ENCODE results near the gene BORCS6. TPM values are rescaled to one million over a fixed set of nuclear protein-coding genes. Genes with fewer than 3 reads are reported as not detected.

The BORCS6 gene
- total and polyA plus RNA-seq, 2 of the 13 experiments (the other 11 are each of a cell fraction or from before 2014, with no cell fraction given), result 2.0 to 5.1 TPM

DNA sequence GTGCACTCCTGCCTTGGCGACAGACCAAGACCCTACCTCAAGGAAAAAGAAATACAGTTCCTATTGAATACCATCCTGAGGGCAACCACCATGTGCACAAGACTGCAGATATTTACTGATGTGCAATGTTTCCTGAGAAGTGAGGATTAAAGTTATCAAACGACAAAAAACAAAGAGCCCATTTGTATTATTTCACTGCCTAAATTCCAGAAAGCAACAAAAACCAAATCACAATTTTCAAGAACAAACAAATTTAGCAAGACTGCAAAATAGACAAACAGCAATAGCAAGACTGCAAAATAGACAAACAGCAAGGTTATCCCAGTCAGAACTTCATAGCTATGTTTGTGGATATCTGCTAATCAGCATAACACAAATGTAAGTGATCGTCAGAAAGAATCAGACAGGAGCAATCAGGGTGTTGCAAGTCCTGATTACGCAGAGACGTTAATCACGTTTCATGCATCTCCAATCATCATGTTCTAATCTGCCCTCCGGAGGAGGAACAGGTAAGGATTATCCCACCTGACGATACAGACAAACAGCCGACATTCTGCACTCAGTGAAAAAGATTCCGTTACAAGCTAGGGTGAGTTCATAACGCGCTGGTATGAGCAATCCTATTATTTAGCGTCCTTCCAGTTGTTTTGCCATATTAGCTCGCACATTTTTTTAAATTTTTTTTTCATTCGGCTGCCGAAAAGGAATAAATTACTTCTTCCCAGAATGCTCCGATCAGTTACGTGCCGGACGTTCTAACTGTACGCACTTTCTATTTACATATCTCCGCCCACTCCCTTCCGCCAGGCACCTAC, 16.7 kb downstream of the BORCS6 start (continued):
- TF ChIP-seq FOXM1 (CRISPR knock-in tag; IDR thresholded peaks at IDR 0.05) (no peak; the same call in 1 of the 2 replicates), KDM6A (CRISPR knock-in tag; IDR thresholded peaks at IDR 0.05; ENCODE audit: low read depth) (0 out of 2 replicates have a peak, but pooled peaks have one; percentile 15), NR2F6 (IDR thresholded peaks at IDR 0.05) (peak; percentile 74), NR2F6 (CRISPR knock-in tag; IDR thresholded peaks at IDR 0.05) (peak; percentile 84), SOX6 (IDR thresholded peaks at IDR 0.05) (no peak), SOX6 (CRISPR knock-in tag; IDR thresholded peaks at IDR 0.05) (peak; percentile 92), FOXP1 (IDR thresholded peaks at IDR 0.05) (peak; percentile 95), FOXP1 (CRISPR knock-in tag; IDR thresholded peaks at IDR 0.05) (peak; percentile 84), ADNP (CRISPR knock-in tag; IDR thresholded peaks at IDR 0.05) (no peak), KLF11 (CRISPR knock-in tag; IDR thresholded peaks at IDR 0.05) (peak; percentile 99), ZNF776 (CRISPR knock-in tag; IDR thresholded peaks at IDR 0.05) (no peak), ZNF781 (CRISPR knock-in tag; IDR thresholded peaks at IDR 0.05; ENCODE audit: borderline replicate concordance, not compliant biosample characterization) (peak; percentile 52), DMAP1 (CRISPR knock-in tag; IDR thresholded peaks at IDR 0.05) (peak; percentile 85)
- TF ChIP-seq, protein P1, sequence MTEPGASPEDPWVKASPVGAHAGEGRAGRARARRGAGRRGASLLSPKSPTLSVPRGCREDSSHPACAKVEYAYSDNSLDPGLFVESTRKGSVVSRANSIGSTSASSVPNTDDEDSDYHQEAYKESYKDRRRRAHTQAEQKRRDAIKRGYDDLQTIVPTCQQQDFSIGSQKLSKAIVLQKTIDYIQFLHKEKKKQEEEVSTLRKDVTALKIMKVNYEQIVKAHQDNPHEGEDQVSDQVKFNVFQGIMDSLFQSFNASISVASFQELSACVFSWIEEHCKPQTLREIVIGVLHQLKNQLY (CRISPR knock-in tag; IDR thresholded peaks at IDR 0.05), result peak; percentile 94
- TF ChIP-seq, protein P2, sequence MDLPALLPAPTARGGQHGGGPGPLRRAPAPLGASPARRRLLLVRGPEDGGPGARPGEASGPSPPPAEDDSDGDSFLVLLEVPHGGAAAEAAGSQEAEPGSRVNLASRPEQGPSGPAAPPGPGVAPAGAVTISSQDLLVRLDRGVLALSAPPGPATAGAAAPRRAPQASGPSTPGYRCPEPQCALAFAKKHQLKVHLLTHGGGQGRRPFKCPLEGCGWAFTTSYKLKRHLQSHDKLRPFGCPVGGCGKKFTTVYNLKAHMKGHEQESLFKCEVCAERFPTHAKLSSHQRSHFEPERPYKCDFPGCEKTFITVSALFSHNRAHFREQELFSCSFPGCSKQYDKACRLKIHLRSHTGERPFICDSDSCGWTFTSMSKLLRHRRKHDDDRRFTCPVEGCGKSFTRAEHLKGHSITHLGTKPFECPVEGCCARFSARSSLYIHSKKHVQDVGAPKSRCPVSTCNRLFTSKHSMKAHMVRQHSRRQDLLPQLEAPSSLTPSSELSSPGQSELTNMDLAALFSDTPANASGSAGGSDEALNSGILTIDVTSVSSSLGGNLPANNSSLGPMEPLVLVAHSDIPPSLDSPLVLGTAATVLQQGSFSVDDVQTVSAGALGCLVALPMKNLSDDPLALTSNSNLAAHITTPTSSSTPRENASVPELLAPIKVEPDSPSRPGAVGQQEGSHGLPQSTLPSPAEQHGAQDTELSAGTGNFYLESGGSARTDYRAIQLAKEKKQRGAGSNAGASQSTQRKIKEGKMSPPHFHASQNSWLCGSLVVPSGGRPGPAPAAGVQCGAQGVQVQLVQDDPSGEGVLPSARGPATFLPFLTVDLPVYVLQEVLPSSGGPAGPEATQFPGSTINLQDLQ (CRISPR knock-in tag; IDR thresholded peaks at IDR 0.05), result peak; percentile 84; the same call in 1 of the 2 replicates
- TF ChIP-seq, protein P3, sequence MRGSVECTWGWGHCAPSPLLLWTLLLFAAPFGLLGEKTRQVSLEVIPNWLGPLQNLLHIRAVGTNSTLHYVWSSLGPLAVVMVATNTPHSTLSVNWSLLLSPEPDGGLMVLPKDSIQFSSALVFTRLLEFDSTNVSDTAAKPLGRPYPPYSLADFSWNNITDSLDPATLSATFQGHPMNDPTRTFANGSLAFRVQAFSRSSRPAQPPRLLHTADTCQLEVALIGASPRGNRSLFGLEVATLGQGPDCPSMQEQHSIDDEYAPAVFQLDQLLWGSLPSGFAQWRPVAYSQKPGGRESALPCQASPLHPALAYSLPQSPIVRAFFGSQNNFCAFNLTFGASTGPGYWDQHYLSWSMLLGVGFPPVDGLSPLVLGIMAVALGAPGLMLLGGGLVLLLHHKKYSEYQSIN (CRISPR knock-in tag; IDR thresholded peaks at IDR 0.05; ENCODE audit: borderline replicate concordance), result no peak
- TF ChIP-seq, protein P4, sequence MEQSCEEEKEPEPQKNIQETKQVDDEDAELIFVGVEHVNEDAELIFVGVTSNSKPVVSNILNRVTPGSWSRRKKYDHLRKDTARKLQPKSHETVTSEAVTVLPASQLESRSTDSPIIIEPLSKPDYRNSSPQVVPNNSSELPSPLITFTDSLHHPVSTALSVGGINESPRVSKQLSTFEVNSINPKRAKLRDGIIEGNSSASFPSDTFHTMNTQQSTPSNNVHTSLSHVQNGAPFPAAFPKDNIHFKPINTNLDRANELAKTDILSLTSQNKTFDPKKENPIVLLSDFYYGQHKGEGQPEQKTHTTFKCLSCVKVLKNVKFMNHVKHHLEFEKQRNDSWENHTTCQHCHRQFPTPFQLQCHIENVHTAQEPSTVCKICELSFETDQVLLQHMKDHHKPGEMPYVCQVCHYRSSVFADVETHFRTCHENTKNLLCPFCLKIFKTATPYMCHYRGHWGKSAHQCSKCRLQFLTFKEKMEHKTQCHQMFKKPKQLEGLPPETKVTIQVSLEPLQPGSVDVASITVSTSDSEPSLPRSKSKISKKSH (CRISPR knock-in tag; IDR thresholded peaks at IDR 0.05; ENCODE audit: borderline replicate concordance), result no peak
- TF ChIP-seq, protein P5, sequence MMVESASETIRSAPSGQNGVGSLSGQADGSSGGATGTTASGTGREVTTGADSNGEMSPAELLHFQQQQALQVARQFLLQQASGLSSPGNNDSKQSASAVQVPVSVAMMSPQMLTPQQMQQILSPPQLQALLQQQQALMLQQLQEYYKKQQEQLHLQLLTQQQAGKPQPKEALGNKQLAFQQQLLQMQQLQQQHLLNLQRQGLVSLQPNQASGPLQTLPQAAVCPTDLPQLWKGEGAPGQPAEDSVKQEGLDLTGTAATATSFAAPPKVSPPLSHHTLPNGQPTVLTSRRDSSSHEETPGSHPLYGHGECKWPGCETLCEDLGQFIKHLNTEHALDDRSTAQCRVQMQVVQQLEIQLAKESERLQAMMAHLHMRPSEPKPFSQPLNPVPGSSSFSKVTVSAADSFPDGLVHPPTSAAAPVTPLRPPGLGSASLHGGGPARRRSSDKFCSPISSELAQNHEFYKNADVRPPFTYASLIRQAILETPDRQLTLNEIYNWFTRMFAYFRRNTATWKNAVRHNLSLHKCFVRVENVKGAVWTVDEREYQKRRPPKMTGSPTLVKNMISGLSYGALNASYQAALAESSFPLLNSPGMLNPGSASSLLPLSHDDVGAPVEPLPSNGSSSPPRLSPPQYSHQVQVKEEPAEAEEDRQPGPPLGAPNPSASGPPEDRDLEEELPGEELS (CRISPR knock-in tag; IDR thresholded peaks at IDR 0.05), result peak; percentile 97

Measured in HepG2 (cell line).